ENCODE results near the gene SMYD3.

The SMYD3 gene

GRCh38 chr1:245958016-245958415 is 549.1 kb downstream of the SMYD3 start:
- no peak overlapping the region for H3K4me3 ChIP-seq (ENCODE audit: low read depth in 1 of 2, low read length in 2 of 2)
- H3K79me2 ChIP-seq (ENCODE audit: insufficient read depth, low read length), result no peaks in the 10 kb centered on the region
- H4K20me1 ChIP-seq (ENCODE audit: insufficient read depth, low read length), result no peaks in the 10 kb centered on the region
- TF ChIP-seq EZH2 (IDR thresholded peaks at IDR 0.05; ENCODE audit: borderline replicate concordance, low read depth, low read length, severe bottlenecking), result no peak
- TF ChIP-seq CTCF (IDR thresholded peaks at IDR 0.05; ENCODE audit: borderline replicate concordance, extremely low read depth, low read length, poor library complexity, severe bottlenecking), result no peak
- no peak overlapping the region for H2AFZ ChIP-seq (ENCODE audit: low read depth, low read length)
- H3K27ac ChIP-seq (ENCODE audit: low read length), result no peak overlapping the region
- peaks cover 24% of the 10 kb centered on the region for H3K4me1 ChIP-seq (ENCODE audit: insufficient read depth, low read length)
- no peaks in the 10 kb centered on the region for H3K36me3 ChIP-seq (ENCODE audit: insufficient read depth, low read length)
- no peak for DNase-seq
- ATAC-seq (ENCODE audit: insufficient read depth, low read depth), result no peak
- H3K9me3 ChIP-seq (ENCODE audit: insufficient read depth, low read length, severe bottlenecking), result no peaks in the 10 kb centered on the region
- H3K9ac ChIP-seq (ENCODE audit: low read depth, low read length), result no peak overlapping the region
- H3K27me3 ChIP-seq (ENCODE audit: insufficient read depth, low read length, poor library complexity), result no peaks in the 10 kb centered on the region
- H3K4me2 ChIP-seq (ENCODE audit: insufficient read depth, low read length), result no peak overlapping the region

- H3K36me3 ChIP-seq (ENCODE audit: insufficient read depth, low read length), result no peaks in the 10 kb centered on the region
- ATAC-seq (ENCODE audit: insufficient read depth, low read depth) (no peak), DNase-seq (no peak)
- H3K9me3 ChIP-seq (ENCODE audit: insufficient read depth, low read length, severe bottlenecking), result no peaks in the 10 kb centered on the region
- no peaks in the 10 kb centered on the region for H3K79me2 ChIP-seq (ENCODE audit: insufficient read depth, low read length)
- H3K4me2 ChIP-seq (ENCODE audit: insufficient read depth, low read length), result no peak overlapping the region
- H3K27me3 ChIP-seq (ENCODE audit: insufficient read depth, low read length, poor library complexity), result no peaks in the 10 kb centered on the region
- no peaks in the 10 kb centered on the region for H4K20me1 ChIP-seq (ENCODE audit: insufficient read depth, low read length)
- TF ChIP-seq EZH2 (IDR thresholded peaks at IDR 0.05; ENCODE audit: borderline replicate concordance, low read depth, low read length, severe bottlenecking) (no peak), CTCF (IDR thresholded peaks at IDR 0.05; ENCODE audit: borderline replicate concordance, extremely low read depth, low read length, poor library complexity, severe bottlenecking) (no peak)
- H2AFZ ChIP-seq (ENCODE audit: low read depth, low read length), result no peak overlapping the region
- no peak overlapping the region for H3K27ac ChIP-seq (ENCODE audit: low read length)
- no peak overlapping the region for H3K9ac ChIP-seq (ENCODE audit: low read depth, low read length)
- no peak overlapping the region for H3K4me3 ChIP-seq (ENCODE audit: low read depth in 1 of 2, low read length in 2 of 2)
- peaks cover 24% of the 10 kb centered on the region for H3K4me1 ChIP-seq (ENCODE audit: insufficient read depth, low read length)
These were observed 549.7 kb downstream of the SMYD3 start for GRCh38 chr1:245957427-245957826.

DNA sequence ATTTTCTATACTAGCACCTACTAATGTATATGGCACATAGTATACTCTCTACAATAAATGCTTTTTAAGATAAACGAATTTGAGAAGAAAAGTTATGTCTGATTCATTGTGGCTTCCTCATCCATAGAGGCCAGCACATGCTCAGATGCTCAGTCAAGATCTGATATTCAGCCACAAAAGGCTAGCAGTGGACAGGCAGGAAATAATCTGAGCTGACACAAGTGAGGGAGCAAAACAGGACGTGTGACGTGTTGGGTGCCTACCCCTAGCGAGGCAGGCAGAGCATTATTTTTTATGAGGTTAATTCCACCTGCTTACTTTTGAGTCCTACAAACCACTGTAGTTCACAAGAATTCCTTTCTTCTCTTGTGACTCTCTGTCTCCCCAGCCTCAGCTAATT is 550.9 kb downstream of the SMYD3 start:
- H3K4me1 ChIP-seq (ENCODE audit: insufficient read depth, low read length), result peaks cover 24% of the 10 kb centered on the region
- TF ChIP-seq EZH2 (IDR thresholded peaks at IDR 0.05; ENCODE audit: borderline replicate concordance, low read depth, low read length, severe bottlenecking) (no peak), CTCF (IDR thresholded peaks at IDR 0.05; ENCODE audit: borderline replicate concordance, extremely low read depth, low read length, poor library complexity, severe bottlenecking) (no peak)
- H3K36me3 ChIP-seq (ENCODE audit: insufficient read depth, low read length), result no peaks in the 10 kb centered on the region
- H3K4me2 ChIP-seq (ENCODE audit: insufficient read depth, low read length), result no peak overlapping the region
- no peak overlapping the region for H3K27ac ChIP-seq (ENCODE audit: low read length)
- H3K9me3 ChIP-seq (ENCODE audit: insufficient read depth, low read length, severe bottlenecking), result no peaks in the 10 kb centered on the region
- no peak overlapping the region for H2AFZ ChIP-seq (ENCODE audit: low read depth, low read length)
- no peaks in the 10 kb centered on the region for H3K79me2 ChIP-seq (ENCODE audit: insufficient read depth, low read length)
- no peak overlapping the region for H3K9ac ChIP-seq (ENCODE audit: low read depth, low read length)
- ATAC-seq (ENCODE audit: insufficient read depth, low read depth), result no peak; the same call in 2 of the 3 replicates
- no peaks in the 10 kb centered on the region for H3K27me3 ChIP-seq (ENCODE audit: insufficient read depth, low read length, poor library complexity)
- H4K20me1 ChIP-seq (ENCODE audit: insufficient read depth, low read length), result no peaks in the 10 kb centered on the region
- DNase-seq, result no peak
- H3K4me3 ChIP-seq (ENCODE audit: low read depth in 1 of 2, low read length in 2 of 2), result no peak overlapping the region

All from DND-41 (cell line).